Endothelial cell of umbilical vein (primary cell): ENCODE results near the gene SMG9. TPM values are rescaled to one million over a fixed set of nuclear protein-coding genes. Genes with fewer than 3 reads are reported as not detected.

Experiments
- BruUV-seq: library from RNA; stranded (reverse); fragments of 400-500 nt; replicated peaks from 2 replicates; lab custom pipeline; 2021; lab: Mats Ljungman, UMichigan
- CTCF ChIA-PET: fragments of 300-600, 350-600 bp; sonication (Branson Sonifier 250); formaldehyde crosslinking; loops from one replicate; lab custom pipeline; 2021; ENCODE audit warnings: antibody characterized with exemption, inconsistent platforms; lab: Charles Lee
- POLR2A ChIA-PET: fragments of 300-600, 350-600 bp; sonication (Branson Sonifier 250); formaldehyde crosslinking; loops from one replicate; lab custom pipeline; 2021; ENCODE audit warnings: antibody characterized with exemption, inconsistent platforms; lab: Charles Lee
- DNase-seq: peaks from one replicate; pipeline ENCODE4 v3.0.0-alpha.2; 2011; ENCODE audit warnings: low read depth, low spot score
- FAIRE-seq: peaks from 2 replicates; lab custom pipeline; 2011; peaks lifted over from hg19 to GRCh38; lab: Jason Lieb, UNC
- H2AFZ ChIP-seq: 2 replicates; pipeline ENCODE4 v1.6.0; 2012; ENCODE audit warnings: low read depth, low read length, control low read depth, inconsistent platforms
- H3K27ac ChIP-seq: 2 replicates; pipeline ENCODE4 v1.5.1; 2011; ENCODE audit warnings: low read depth, mild to moderate bottlenecking, control low read depth, low read length, moderate library complexity; ENCODE audit not compliant: insufficient read depth
- H3K27me3 ChIP-seq, 2 experiments: 2 replicates each; pipeline versions ENCODE4 v1.6.0 to v1.6.1; 2011; ENCODE audit warnings: low read length in 2 of 2, mixed read lengths in 1 of 2; ENCODE audit not compliant: control insufficient read depth in 2 of 2, insufficient read depth in 2 of 2
- H3K36me3 ChIP-seq, 2 experiments: 2 replicates in 1 of 2; 3 replicates in 1 of 2; pipeline ENCODE4 v1.5.1; 2011; ENCODE audit warnings: low read length in 2 of 2, mild to moderate bottlenecking in 1 of 2, moderate library complexity in 1 of 2; ENCODE audit not compliant: control insufficient read depth in 2 of 2, insufficient read depth in 2 of 2; ENCODE audit errors: extremely low read depth in 1 of 2
- H3K4me1 ChIP-seq: 3 replicates; pipeline ENCODE4 v1.5.1; 2011; ENCODE audit warnings: mild to moderate bottlenecking, low read length; ENCODE audit not compliant: control insufficient read depth, insufficient read depth; ENCODE audit errors: extremely low read depth
- H3K4me2 ChIP-seq: 2 replicates; pipeline ENCODE4 v1.6.1; 2011; ENCODE audit warnings: low read length, control low read depth, mixed read lengths; ENCODE audit not compliant: insufficient read depth
- H3K4me3 ChIP-seq, 3 experiments: fragments of 200-600 bp in 1 of 3; sonication (generic), shearing (Covaris generic) in 1 of 3; replicated peaks in 1 of 3; 2 replicates each; pipeline ENCODE4 v1.5.1; 2011 to 2016; ENCODE audit warnings: control low read depth in 3 of 3, low read length in 3 of 3, mild to moderate bottlenecking in 2 of 3, inconsistent platforms in 1 of 3, low read depth in 1 of 3, moderate library complexity in 1 of 3; ENCODE audit not compliant: insufficient read depth in 1 of 3
- H3K79me2 ChIP-seq: 2 replicates; pipeline ENCODE4 v1.6.0; 2012; ENCODE audit warnings: low read length, inconsistent platforms; ENCODE audit not compliant: control insufficient read depth, insufficient read depth
- H3K9ac ChIP-seq: replicated peaks from 2 replicates; pipeline ENCODE3; 2011; ENCODE audit warnings: low read length, control low read depth; ENCODE audit not compliant: insufficient read depth; ENCODE audit errors: extremely low read depth
- H3K9me1 ChIP-seq: replicated peaks from 3 replicates; pipeline ENCODE4 v1.6.0; 2011; ENCODE audit warnings: mild to moderate bottlenecking, low read length; ENCODE audit not compliant: control insufficient read depth, insufficient read depth; ENCODE audit errors: extremely low read depth
- H3K9me3 ChIP-seq: replicated peaks from 2 replicates; pipeline ENCODE4 v1.5.1; 2012; ENCODE audit warnings: low read length, inconsistent platforms; ENCODE audit not compliant: control insufficient read depth, insufficient read depth
- H4K20me1 ChIP-seq: replicated peaks from 2 replicates; pipeline ENCODE3; 2011; ENCODE audit warnings: mild to moderate bottlenecking, low read length; ENCODE audit not compliant: control insufficient read depth, insufficient read depth; ENCODE audit errors: extremely low read depth
- EZH2 ChIP-seq: IDR thresholded peaks from 2 replicates; pipeline ENCODE4 v1.6.1; 2012; ENCODE audit warnings: borderline replicate concordance, low read depth, mild to moderate bottlenecking, moderate library complexity, low read length, inconsistent platforms; ENCODE audit not compliant: severe bottlenecking
- FOS ChIP-seq: IDR thresholded peaks from 2 replicates; pipeline ENCODE4 v1.6.1; 2011; ENCODE audit warnings: mild to moderate bottlenecking, low read length, moderate library complexity, borderline replicate concordance; ENCODE audit not compliant: insufficient read depth
- GATA2 ChIP-seq: IDR thresholded peaks from 2 replicates; pipeline ENCODE4 v1.7.0; 2011; ENCODE audit warnings: low read depth, mild to moderate bottlenecking, moderate library complexity, mixed read lengths, low read length; ENCODE audit not compliant: insufficient read length, insufficient read depth
- JUN ChIP-seq: IDR thresholded peaks from 2 replicates; pipeline ENCODE4 v1.6.1; 2011; ENCODE audit warnings: borderline replicate concordance, low read depth; ENCODE audit not compliant: insufficient read length, insufficient read depth
- MYC ChIP-seq: IDR thresholded peaks from one replicate; pipeline ENCODE4 v1.6.1; 2011; ENCODE audit warnings: mild to moderate bottlenecking, low read depth, low read length
- POLR2A ChIP-seq: IDR thresholded peaks from 2 replicates; pipeline ENCODE4 v1.6.1; 2012; ENCODE audit warnings: low read depth, mild to moderate bottlenecking, control low read depth, low read length
- POLR2AphosphoS5 ChIP-seq: IDR thresholded peaks from 2 replicates; pipeline ENCODE4 v1.6.1; 2012; ENCODE audit warnings: low read depth, mild to moderate bottlenecking, control low read depth, low read length, moderate library complexity; ENCODE audit not compliant: insufficient read depth
- dilution Hi-C: fragments of 300-500 bp; cut with MboI; formaldehyde crosslinking; loops from one replicate; pipeline ENCODE4 v1.15.0; 2019; ENCODE audit warnings: low sequenced_read_pairs; ENCODE audit not compliant: extremely low pct_ligation_motif_present
- intact Hi-C: fragments of 100-400 bp; cut with micrococcal nuclease; formaldehyde crosslinking; loops from one replicate; pipeline ENCODE4 v1.10.0; 2022
- polyA plus RNA-seq, 4 experiments: library from polyadenylated mRNA; depleted of rRNA in 3 of 4; stranded (reverse) in 3 of 4; unstranded in 1 of 4; fragments of >200 nt; gene quantifications; 2 replicates each; pipeline versions ENCODE4 v1.2.1 to v1.2.3, GENCODE V29; 2011 to 2012; ENCODE audit warnings: missing spikeins in 1 of 4
- total RNA-seq: library from RNA; stranded (reverse); gene quantifications from 2 replicates; pipeline ENCODE4 v1.2.3, GENCODE V29; 2021
- TF ChIP-seq, protein P1 (sequence below), 2 donors: IDR thresholded peaks; 1 replicate in 1 of 2; 2 replicates in 1 of 2; pipeline ENCODE4 v1.5.1; 2011; ENCODE audit warnings: low read length in 2 of 2, mild to moderate bottlenecking in 2 of 2, moderate library complexity in 2 of 2, control low read depth in 1 of 2, inconsistent platforms in 1 of 2, low read depth in 1 of 2; ENCODE audit not compliant: insufficient read depth in 1 of 2; ENCODE audit errors: extremely low read depth in 1 of 2
- TF ChIP-seq, protein P2 (sequence below): IDR thresholded peaks from 2 replicates; pipeline ENCODE4 v1.6.1; 2011; ENCODE audit not compliant: insufficient read depth, insufficient read length

SMG9 gene
- total and polyA plus RNA-seq, 2 donors (not counting 3 experiments of a cell fraction or from before 2014, with no cell fraction given), result 25.5 to 45.0 TPM

DNA sequence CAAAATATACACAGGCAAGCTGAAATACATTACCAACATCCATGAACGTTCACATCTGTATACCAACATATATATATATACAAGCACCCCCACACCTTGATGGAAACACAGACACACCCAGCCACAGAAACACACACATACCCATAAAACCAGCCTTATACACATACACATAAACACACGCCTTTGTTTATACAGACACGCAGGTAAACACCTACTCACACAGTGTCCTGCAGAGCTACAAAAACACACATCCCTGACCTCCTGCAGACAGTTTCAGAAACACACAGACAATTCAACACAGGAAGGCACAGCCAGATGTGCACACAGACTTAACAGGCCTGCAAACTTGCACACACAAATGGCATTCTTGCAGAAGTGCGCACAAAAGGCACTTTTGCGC, 60.2 kb downstream of the SMG9 start:
- Histone ChIP-seq H4K20me1 (no peaks in the 10 kb centered on the region), H3K27me3 (peaks cover 0 to 5% of the 10 kb centered on the region in 2 experiments), H3K9me3 (no peaks in the 10 kb centered on the region), H3K4me3 (no peak overlapping the region), H3K27ac (no peak overlapping the region), H3K4me2 (no peak overlapping the region), H2AFZ (no peak overlapping the region), H3K4me1 (no peaks in the 10 kb centered on the region), H3K36me3 (no peaks in the 10 kb centered on the region), H3K9ac (no peak overlapping the region), H3K9me1 (no peaks in the 10 kb centered on the region), H3K79me2 (no peaks in the 10 kb centered on the region)
- TF ChIP-seq FOS, result no peak
- TF ChIP-seq, protein P1, sequence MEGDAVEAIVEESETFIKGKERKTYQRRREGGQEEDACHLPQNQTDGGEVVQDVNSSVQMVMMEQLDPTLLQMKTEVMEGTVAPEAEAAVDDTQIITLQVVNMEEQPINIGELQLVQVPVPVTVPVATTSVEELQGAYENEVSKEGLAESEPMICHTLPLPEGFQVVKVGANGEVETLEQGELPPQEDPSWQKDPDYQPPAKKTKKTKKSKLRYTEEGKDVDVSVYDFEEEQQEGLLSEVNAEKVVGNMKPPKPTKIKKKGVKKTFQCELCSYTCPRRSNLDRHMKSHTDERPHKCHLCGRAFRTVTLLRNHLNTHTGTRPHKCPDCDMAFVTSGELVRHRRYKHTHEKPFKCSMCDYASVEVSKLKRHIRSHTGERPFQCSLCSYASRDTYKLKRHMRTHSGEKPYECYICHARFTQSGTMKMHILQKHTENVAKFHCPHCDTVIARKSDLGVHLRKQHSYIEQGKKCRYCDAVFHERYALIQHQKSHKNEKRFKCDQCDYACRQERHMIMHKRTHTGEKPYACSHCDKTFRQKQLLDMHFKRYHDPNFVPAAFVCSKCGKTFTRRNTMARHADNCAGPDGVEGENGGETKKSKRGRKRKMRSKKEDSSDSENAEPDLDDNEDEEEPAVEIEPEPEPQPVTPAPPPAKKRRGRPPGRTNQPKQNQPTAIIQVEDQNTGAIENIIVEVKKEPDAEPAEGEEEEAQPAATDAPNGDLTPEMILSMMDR (IDR thresholded peaks at IDR 0.05; ENCODE audit: extremely low read depth in 1 of 2, insufficient read depth in 1 of 2, low read depth in 1 of 2, low read length in 2 of 2), result no peak
- no peak for TF ChIP-seq MYC
- no peak for TF ChIP-seq POLR2AphosphoS5
- TF ChIP-seq POLR2A, result no peak
- no peak for TF ChIP-seq EZH2
- TF ChIP-seq, protein P2, sequence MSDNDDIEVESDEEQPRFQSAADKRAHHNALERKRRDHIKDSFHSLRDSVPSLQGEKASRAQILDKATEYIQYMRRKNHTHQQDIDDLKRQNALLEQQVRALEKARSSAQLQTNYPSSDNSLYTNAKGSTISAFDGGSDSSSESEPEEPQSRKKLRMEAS, result no peak
- TF ChIP-seq JUN, result no peak
- no peak for TF ChIP-seq GATA2
- BruUV-seq, result no TSS peak
- ChIA-PET CTCF (interaction anchor here (1.0 to 1.9 kb wide), 2 partner anchors 51 to 115 kb away, joined by 3 to 6 read pairs; no protein-coding TSS in a partner anchor), POLR2A (no interaction called here)
- DNase-seq, result no peak
- no peak for FAIRE-seq
- intact Hi-C loops (no loop called here), dilution Hi-C loops (no loop called here)
